DOHH2 (cell line): ENCODE results near the gene PAF1.
"Not testable (repeated sequence)": the region's sequence is repeated elsewhere in the genome, so short reads cannot be mapped to it uniquely, and the experiment has no call there.

Experiments
- H3F3A ChIP-seq: fragments of 200-600 bp; sonication (generic), shearing (Covaris generic); 2 replicates; pipeline ENCODE4 v1.6.0; 2016; ENCODE audit warnings: antibody characterized with exemption, mild to moderate bottlenecking; ENCODE audit not compliant: control insufficient read depth, insufficient read depth
- H3K27ac ChIP-seq: fragments of 200-600 bp; sonication (generic); 2 replicates; pipeline ENCODE4 v1.5.1; 2014; ENCODE audit warnings: low read depth, mild to moderate bottlenecking, low read length, moderate library complexity
- H3K27me3 ChIP-seq: fragments of 200-600 bp; sonication (generic); 2 replicates; pipeline ENCODE4 v1.6.1; 2014; ENCODE audit warnings: mild to moderate bottlenecking, low read length, mixed read lengths; ENCODE audit not compliant: control insufficient read depth
- H3K36me3 ChIP-seq: fragments of 200-600 bp; sonication (generic); 2 replicates; pipeline ENCODE4 v1.6.1; 2014; ENCODE audit warnings: mild to moderate bottlenecking, low read length, moderate library complexity, mixed read lengths; ENCODE audit not compliant: control insufficient read depth
- H3K4me1 ChIP-seq: fragments of 200-600 bp; sonication (generic); 2 replicates; pipeline ENCODE4 v1.6.1; 2014; ENCODE audit warnings: mild to moderate bottlenecking, low read length, mixed read lengths; ENCODE audit not compliant: control insufficient read depth
- H3K4me2 ChIP-seq: fragments of 200-600 bp; sonication (generic); 2 replicates; pipeline ENCODE4 v1.6.0; 2014; ENCODE audit warnings: mild to moderate bottlenecking, low read length, moderate library complexity
- H3K4me3 ChIP-seq: fragments of 200-600 bp; sonication (generic); 2 replicates; pipeline ENCODE4 v1.5.1; 2014; ENCODE audit warnings: mild to moderate bottlenecking, low read length, mixed read lengths
- H3K79me2 ChIP-seq: fragments of 200-600 bp; sonication (generic); 2 replicates; pipeline ENCODE4 v1.6.1; 2014; ENCODE audit warnings: mild to moderate bottlenecking, low read length, mixed read lengths; ENCODE audit not compliant: control insufficient read depth
- H3K9me2 ChIP-seq: fragments of 200-600 bp; sonication (generic); replicated peaks from 2 replicates; pipeline ENCODE4 v1.6.1; 2014; ENCODE audit warnings: mild to moderate bottlenecking, low read length, mixed read lengths; ENCODE audit not compliant: control insufficient read depth
- H3K9me3 ChIP-seq: fragments of 200-600 bp; sonication (generic); 2 replicates; pipeline ENCODE4 v1.6.1; 2014; ENCODE audit warnings: antibody characterized with exemption, low read length, mixed read lengths; ENCODE audit not compliant: control insufficient read depth, insufficient read depth
- H4K20me1 ChIP-seq: fragments of 200-600 bp; sonication (generic); 2 replicates; pipeline ENCODE4 v1.6.0; 2014; ENCODE audit warnings: low read depth, mild to moderate bottlenecking, antibody characterized with exemption, low read length, moderate library complexity; ENCODE audit not compliant: control insufficient read depth, insufficient read depth
- EZH2phosphoT487 ChIP-seq: fragments of 200-600 bp; sonication (generic); IDR thresholded peaks from 2 replicates; pipeline ENCODE4 v1.6.1; 2017; ENCODE audit warnings: borderline replicate concordance, mild to moderate bottlenecking, antibody characterized with exemption, low read length, moderate library complexity, mixed read lengths
- TF ChIP-seq, protein P1 (sequence below): fragments of 200-600 bp; sonication (generic); IDR thresholded peaks from one replicate; pipeline ENCODE4 v1.5.1; 2014; ENCODE audit warnings: antibody characterized with exemption, mild to moderate bottlenecking, low read depth, low read length; ENCODE audit not compliant: poor library complexity, severe bottlenecking

Gene PAF1

DNA sequence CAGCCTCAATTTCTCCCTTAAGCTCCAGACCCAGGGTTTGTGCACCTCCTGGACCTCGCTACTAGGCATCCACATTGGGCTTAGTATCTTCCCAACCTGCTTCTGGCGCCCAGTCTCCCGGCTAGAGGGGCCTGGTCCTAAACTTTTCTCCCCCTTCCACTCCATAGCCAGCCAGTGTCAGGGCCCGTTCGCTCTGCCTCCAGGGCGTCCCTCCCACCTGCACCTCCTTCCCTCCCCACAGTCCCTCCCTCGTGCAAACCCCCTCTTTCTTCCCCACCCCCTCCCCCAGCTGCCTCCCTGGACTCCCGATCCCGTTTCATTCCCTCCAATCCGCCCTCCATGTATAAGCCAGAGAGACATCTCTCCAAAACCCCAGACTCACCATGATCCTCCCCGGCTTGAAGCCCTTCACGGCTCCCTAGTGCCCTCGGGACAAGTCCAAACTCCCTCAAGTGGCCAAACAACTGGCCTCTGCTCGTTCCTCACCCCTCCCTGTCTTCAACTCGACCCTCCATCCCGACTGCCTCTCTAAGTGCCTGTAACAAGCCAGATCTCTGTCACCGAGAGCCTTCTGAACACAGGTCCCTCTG is 49.7 kb downstream of the PAF1 start:
- Histone ChIP-seq H4K20me1 (peaks cover 16% of the 10 kb centered on the region; the same call in 1 of the 2 replicates), H3K27me3 (no peaks in the 10 kb centered on the region), H3K4me3 (peak overlapping the region; percentile 86), H3K4me2 (peak overlapping the region; percentile 77), H3K36me3 (peaks cover 5% of the 10 kb centered on the region), H3F3A (peaks cover 16% of the 10 kb centered on the region), H3K27ac (peak overlapping the region; percentile 39), H3K79me2 (peaks cover 49% of the 10 kb centered on the region), H3K4me1 (peaks cover 38% of the 10 kb centered on the region), H3K9me3 (no peaks in the 10 kb centered on the region), H3K9me2 (no peaks in the 10 kb centered on the region)
- TF ChIP-seq, protein P1, sequence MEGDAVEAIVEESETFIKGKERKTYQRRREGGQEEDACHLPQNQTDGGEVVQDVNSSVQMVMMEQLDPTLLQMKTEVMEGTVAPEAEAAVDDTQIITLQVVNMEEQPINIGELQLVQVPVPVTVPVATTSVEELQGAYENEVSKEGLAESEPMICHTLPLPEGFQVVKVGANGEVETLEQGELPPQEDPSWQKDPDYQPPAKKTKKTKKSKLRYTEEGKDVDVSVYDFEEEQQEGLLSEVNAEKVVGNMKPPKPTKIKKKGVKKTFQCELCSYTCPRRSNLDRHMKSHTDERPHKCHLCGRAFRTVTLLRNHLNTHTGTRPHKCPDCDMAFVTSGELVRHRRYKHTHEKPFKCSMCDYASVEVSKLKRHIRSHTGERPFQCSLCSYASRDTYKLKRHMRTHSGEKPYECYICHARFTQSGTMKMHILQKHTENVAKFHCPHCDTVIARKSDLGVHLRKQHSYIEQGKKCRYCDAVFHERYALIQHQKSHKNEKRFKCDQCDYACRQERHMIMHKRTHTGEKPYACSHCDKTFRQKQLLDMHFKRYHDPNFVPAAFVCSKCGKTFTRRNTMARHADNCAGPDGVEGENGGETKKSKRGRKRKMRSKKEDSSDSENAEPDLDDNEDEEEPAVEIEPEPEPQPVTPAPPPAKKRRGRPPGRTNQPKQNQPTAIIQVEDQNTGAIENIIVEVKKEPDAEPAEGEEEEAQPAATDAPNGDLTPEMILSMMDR, result no peak
- no peak for TF ChIP-seq EZH2phosphoT487

DNA sequence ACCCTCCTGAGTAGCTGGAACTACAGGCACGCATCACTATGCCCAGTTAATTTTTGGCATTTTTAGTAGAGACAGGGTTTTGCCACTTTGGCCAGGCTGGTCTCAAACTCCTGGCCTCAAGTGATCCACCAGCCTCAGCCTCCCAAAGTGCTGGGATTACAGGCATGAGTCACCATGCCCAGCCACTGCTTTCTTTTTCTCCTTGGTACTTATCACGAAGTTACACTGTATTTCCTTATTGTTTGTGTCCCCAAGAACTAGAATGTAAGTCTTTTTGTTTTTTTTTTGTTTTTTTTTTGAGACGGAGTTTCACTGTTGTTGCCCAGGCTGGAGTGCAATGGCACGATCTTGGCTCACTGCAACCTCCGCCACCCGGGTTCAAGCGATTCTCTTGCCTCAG is 50.8 kb downstream of the PAF1 start:
- H3K27ac ChIP-seq, H3K27me3 ChIP-seq, H3K36me3 ChIP-seq, H3K9me3 ChIP-seq, H3K9me2 ChIP-seq: not testable (repeated sequence)
- Histone ChIP-seq H3K4me1 (peaks cover 43% of the 10 kb centered on the region), H3K79me2 (peaks cover 42% of the 10 kb centered on the region), H4K20me1 (peaks cover 16% of the 10 kb centered on the region; the same call in 1 of the 2 replicates), H3F3A (peaks cover 16% of the 10 kb centered on the region), H3K4me2 (peak overlapping the region; percentile 77; the same call in 1 of the 2 replicates), H3K4me3 (peak overlapping the region; percentile 86; the same call in 1 of the 2 replicates)

DNA sequence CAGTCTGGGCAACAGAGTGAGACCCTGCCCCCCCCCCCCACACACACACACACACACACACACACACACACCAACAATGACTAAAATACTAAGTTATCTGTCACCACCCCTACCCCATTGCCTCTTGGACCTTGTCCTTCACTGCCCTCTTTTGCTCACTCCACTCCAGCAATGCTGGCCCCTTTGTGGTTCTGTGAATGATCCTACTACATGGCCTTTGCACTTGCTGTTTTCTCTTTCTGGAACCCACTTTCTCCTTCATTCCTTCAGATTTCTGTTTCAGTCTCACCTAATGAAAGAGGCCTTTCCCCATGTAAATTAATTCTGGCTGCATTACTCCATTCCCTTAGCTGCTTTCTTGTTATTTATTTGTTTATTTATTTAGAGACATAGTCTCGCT is 51.2 kb downstream of the PAF1 start:
- Histone ChIP-seq H3K27ac (no peak overlapping the region), H3K79me2 (peaks cover 43% of the 10 kb centered on the region), H3F3A (peaks cover 16% of the 10 kb centered on the region), H3K9me3 (no peaks in the 10 kb centered on the region), H3K4me3 (no peak overlapping the region), H3K4me2 (no peak overlapping the region), H3K9me2 (no peaks in the 10 kb centered on the region), H3K4me1 (peaks cover 48% of the 10 kb centered on the region), H4K20me1 (peaks cover 16% of the 10 kb centered on the region; the same call in 1 of the 2 replicates), H3K27me3 (no peaks in the 10 kb centered on the region), H3K36me3 (peaks cover 3% of the 10 kb centered on the region; the same call in 1 of the 2 replicates)
- no peak for TF ChIP-seq EZH2phosphoT487
- TF ChIP-seq, protein P1, result no peak

DNA sequence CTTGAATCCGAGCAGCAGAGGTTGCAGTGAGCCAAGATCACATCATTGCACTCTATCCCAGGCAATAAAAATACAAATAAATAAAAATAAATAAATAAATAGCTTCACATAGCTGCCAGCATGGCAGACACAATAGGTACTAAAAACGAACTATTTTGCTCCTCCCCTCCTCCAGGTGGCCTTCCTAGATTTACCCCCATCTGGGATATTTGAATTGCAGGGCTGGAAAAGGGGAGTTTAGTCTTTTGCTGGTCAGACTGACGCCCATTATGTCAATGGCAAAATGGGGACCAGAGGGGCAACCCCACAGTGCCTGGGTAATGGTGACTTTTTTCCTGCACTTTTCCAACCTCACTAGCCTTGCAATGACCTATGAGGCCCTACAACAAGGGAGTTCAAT is 54.4 kb downstream of the PAF1 start:
- Histone ChIP-seq H3F3A (peaks cover 16% of the 10 kb centered on the region), H3K9me2 (no peaks in the 10 kb centered on the region), H3K36me3 (peaks cover under 1% of the 10 kb centered on the region), H3K27me3 (no peaks in the 10 kb centered on the region), H3K4me2 (peak overlapping the region; percentile 88), H3K27ac (peak overlapping the region; percentile 80), H3K4me3 (peak overlapping the region; percentile 90), H3K79me2 (peaks cover 33% of the 10 kb centered on the region), H3K9me3 (no peaks in the 10 kb centered on the region), H3K4me1 (peaks cover 44% of the 10 kb centered on the region), H4K20me1 (no peaks in the 10 kb centered on the region)
- TF ChIP-seq, protein P1, result no peak
- no peak for TF ChIP-seq EZH2phosphoT487
